ENCODE measurements around the gene USP11. TPM values are rescaled to one million over a fixed set of nuclear protein-coding genes. Genes with fewer than 3 reads are reported as not detected.
A peak's percentile ranks its signal among the peaks of the same experiment; 100 is the strongest.

The USP11 gene
- total RNA-seq, 1 experiment from 2014 or later, result 33.0 TPM

DNA sequence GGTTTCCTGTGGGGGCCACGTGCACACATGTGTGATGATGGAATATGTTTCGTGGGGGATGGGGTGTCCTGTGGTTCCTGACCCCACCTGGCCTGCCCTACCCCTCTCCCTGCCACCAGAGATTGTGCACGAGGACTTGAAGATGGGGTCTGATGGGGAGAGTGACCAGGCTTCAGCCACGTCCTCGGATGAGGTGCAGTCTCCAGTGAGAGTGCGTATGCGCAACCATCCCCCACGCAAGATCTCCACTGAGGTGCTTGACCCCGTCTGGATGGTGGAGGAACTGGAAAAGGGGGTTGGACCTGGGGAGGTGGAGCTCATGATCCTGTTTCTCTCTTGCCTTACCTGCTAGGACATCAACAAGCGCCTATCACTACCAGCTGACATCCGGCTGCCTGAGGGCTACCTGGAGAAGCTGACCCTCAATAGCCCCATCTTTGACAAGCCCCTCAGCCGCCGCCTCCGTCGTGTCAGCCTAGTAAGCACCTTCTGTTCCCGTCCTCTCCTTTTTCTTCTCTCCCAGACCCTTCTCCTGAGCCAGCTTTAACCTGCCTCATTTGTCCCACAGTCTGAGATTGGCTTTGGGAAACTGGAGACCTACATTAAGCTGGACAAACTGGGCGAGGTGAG lies 8.4 kb upstream of the USP11 start:
- DNase-seq (ENCODE audit: low spot score), result no peak

DNA sequence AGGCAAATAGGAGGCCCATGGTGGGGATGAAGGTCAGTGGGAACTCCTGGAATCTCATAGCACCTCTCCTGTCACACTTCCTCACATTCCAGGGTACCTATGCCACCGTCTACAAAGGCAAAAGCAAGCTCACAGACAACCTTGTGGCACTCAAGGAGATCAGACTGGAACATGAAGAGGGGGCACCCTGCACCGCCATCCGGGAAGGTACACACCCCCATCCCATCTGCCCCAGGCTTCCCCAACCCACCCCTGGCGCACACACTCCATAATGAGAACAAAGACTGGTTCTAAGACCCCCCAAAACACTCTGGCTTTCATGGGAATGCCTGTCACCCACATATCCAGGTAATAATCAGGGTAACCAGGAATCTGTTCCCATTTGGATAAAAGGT lies 7.9 kb upstream of the USP11 start:
- DNase-seq (ENCODE audit: low spot score), result no peak

DNA sequence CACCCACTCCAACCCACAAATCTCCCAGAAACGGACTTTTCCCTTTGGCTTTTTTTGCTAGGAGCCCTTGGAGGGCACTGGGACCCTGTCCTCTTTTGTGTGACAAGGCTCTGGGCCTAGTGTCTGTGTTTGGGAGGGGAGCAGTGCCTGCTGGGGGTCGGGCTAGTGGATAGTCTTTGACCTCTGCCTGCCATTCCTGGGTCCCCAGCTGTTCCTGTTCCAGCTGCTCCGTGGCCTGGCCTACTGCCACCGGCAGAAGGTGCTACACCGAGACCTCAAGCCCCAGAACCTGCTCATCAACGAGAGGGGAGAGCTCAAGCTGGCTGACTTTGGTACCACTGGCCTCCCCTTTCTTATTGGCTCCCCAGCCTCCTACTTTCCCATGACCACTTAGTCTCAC lies 6.7 kb upstream of the USP11 start:
- no peak for DNase-seq (ENCODE audit: low spot score)

DNA sequence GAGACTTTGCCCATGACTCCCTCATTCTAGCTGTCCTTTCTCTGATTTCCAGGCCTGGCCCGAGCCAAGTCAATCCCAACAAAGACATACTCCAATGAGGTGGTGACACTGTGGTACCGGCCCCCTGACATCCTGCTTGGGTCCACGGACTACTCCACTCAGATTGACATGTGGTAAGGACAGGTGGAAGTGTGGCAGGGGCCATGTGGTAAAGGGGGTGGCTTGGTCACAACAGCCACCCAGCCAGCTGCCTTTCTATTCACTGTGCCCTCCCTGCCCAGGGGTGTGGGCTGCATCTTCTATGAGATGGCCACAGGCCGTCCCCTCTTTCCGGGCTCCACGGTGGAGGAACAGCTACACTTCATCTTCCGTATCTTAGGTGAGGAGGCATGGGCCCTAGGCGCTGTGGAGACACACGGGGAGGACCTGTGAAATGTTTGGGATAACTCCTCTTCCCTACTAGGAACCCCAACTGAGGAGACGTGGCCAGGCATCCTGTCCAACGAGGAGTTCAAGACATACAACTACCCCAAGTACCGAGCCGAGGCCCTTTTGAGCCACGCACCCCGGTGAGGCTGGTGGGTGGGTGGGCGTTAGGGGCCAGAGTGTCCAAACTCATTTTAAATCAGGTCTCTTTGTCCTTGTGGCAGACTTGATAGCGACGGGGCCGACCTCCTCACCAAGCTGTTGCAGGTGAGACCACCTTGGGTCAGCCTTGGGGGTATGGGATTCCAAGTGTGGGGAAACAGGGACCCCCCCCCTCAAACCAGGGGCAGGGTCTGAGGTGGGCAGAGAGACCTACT lies 6.1 kb upstream of the USP11 start:
- no peak for DNase-seq (ENCODE audit: low spot score)

DNA sequence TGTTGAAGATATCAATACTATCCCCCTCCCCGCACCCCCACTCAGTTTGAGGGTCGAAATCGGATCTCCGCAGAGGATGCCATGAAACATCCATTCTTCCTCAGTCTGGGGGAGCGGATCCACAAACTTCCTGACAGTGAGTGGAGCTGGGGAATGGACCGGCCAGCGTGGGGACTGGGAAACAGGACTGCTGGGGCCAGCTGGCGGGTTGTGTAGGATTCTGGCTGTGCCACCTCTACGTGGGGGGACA lies 5.5 kb upstream of the USP11 start:
- DNase-seq (ENCODE audit: low spot score), result no peak

DNA sequence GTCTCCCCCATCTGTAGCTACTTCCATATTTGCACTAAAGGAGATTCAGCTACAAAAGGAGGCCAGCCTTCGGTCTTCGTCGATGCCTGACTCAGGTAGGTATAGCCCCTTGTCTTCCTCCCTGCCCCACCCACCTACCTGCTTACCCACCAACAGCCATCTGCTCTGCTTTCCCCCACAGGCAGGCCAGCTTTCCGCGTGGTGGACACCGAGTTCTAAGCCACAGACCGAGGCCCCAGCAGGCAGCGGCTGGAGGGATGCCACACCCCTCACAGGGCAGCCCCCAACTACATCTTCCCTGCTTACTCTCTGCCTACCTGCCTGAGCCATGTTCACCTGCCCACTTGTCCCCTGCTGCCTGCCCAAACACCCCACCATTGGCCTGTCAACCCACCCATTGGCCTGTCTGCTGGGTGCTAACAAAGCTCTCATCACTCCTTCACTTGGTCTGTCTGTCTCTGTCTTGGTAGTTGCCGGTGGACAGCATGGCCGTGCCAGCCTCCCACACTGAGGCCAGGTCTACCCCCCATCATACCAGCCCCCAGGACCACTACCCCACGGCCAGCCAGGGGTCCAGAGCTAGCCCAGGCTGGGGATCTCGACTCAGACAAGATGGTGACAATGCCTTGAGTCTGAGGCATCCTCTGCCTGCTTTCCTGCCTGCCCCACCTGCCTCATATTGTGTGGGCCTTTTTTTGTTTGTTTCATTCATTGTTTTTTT lies 4.1 kb upstream of the USP11 start:
- no peak for DNase-seq (ENCODE audit: low spot score)

DNA sequence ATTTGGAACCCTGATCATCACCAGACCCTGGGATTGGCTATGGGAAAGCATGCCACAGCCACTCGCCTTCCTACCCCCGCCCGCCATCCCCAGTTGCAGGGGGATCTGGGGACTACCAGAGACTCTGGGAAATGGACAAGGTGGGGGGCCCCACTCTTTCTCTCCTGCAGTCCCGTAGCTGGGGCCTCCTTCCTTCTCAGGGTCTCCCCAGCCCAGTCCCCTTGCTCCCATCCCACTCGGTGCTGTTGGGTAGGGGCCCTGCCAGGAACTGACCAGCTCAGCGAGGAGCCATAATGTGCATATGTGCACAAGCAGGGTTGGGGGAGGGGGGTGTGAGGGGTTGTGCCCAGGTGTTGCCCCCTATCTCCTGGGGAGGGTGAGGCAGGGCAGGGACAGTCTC lies 3.4 kb upstream of the USP11 start:
- no peak for DNase-seq (ENCODE audit: low spot score)

DNA sequence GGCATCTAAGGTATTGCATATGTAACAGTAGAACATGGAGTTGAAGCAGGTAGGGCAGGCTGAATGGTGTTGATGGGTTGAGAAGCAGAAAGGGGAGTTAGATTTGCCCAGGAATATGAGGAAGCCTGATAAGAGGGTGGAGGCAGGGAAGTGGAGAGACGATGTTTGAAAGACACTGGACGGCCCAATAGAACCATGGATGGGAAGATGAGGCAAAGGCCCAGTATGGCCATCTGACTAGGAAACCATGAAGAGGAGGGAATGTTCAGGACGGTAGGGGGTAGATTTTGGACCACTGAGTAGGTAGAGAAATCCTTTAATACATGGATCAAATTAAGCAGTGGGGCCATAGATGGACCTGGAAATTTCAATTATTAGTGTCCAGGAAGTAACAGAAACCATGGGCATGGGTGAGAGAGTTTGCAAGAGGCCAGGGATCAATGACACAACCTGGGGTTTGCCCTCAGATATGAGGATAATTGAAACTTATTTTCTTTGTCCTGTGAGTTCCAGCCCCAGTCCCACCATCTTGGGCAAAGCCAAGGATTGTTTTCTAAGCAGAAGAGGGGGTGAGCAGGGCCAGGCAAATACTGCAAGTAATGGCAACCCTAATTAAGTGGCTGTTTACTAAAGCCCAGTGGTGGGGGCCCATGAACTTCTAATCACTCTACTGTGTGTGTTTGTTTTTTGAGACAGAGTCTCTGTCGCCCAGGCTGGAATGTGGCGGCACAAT lies 2.5 kb upstream of the USP11 start:
- no peak for DNase-seq (ENCODE audit: low spot score)

DNA sequence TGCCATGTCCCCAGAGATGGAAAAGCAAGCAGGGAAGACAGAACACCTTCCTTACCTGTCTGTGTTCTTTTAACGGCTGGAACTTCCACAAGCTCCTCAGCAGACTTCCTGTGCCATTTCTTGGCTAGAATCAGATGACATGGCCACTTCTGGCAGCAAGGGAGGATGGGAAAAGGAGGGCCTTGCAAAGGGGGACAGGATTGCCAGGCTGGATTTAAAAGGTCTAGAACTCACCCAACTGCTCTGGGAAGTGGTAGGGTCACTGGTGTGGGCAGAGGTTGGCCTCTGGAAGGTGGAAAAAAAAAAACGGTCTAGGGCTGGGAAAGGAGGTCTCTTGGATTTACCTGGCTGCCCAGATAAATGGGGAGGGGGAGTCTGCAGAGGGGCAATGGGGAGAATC lies 1.6 kb upstream of the USP11 start:
- no peak for DNase-seq (ENCODE audit: low spot score)

DNA sequence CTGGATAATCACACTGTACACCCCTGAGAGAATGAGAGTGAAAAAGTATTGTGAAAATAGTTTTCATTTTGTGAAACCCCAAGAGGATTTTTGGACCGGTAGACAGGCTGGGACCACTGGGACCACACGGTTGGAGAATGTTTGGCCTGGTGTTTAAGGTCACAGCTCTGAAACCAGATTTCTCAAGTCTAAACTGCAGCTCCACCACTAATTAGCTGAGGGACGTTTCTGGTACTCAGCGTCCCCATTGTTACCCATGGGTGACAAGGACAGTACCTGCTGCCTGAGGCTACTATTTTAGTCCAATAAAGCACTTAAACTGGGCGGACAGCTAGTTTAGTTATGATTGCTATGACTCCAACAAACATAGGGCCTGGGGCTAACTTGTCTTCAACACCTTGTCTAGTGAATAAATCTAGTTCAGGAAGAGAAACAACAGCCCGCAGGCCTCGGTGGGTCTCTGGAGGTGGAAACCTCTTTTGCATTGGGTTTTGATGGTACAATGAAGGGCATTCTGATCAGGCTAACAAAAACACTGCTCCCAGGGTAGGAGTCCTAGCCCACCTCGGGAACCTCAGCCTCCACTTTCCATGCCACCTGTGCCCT lies 509 bp upstream of the USP11 start:
- DNase-seq (ENCODE audit: low spot score), result no peak

DNA sequence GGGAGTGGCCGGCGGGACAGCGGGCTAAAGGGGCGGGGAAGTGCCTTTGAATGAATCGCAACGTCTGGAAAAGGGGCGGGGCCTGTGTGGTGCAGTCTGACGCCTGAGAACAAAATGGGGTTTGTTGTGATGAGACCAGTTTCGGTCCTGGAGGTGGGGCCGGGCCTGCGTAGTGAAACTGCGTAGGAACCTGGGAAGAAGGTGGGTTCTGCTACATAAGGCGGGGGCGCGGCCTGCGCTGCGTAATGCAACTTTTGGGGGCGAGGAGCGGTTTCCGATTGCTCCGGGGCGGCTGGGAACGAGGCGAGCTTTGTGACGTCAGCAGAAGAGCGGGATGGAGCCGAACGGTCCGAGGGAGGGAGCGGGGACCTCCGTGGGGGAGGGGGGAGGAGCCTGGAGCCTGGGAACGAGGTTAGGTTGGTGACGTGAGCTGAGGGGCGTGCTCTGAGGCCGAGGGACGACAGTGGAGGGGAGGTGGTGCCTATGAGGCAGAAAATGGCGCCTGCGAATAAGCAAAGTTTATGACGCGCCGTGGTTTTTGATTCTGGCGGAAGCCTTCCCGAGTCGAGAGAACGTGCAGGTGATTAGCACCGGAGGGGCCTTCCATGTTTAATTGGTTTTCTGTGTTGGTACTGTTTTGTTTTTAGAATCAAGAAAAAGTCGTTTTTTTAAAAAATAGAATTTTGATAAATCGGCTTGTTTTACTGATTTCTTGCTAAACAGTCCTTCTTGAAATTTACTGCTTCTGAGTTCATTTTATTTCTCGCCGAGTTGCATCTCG lies 714 bp downstream of the USP11 start:
- peak; percentile 97 for DNase-seq (ENCODE audit: low spot score)

DNA sequence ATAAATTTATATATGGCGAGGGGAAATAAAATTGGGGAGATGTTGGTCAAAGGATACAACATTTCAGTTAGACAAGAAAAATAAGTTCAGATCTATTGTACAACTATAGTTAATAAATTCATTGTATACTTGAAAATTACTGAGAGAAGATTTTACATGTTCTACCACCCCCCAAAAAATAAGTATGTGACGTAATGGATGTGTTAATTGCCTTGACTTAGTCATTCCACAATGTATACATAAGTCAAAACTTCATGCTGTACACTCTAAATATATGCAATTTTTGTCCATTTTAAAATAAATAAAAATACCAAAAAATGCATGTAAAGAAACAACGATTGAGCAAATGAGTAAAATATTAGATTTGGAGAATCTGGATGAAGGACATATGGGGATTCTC lies 1.8 kb downstream of the USP11 start:
- DNase-seq (ENCODE audit: low spot score), result no peak

DNA sequence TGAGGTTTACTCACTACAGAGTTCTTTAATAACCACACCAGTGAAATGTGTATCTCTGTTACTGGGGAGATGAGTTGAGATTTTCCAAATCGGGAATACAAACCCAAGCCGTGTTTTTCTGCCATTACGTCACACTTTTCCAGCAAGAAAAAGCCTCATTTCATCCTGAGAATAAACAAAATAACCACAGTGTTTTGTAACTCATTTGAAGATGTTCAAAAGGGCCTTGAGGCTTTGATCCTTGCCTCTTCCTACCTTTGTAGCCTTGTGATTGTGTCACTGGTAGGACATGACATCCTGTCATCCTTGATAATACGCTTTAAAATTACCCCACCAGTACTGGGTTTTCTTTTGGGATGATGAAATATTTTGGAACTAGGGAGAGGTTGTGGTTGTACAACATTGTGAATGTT lies 2.9 kb downstream of the USP11 start:
- DNase-seq (ENCODE audit: low spot score), result peak; percentile 47

DNA sequence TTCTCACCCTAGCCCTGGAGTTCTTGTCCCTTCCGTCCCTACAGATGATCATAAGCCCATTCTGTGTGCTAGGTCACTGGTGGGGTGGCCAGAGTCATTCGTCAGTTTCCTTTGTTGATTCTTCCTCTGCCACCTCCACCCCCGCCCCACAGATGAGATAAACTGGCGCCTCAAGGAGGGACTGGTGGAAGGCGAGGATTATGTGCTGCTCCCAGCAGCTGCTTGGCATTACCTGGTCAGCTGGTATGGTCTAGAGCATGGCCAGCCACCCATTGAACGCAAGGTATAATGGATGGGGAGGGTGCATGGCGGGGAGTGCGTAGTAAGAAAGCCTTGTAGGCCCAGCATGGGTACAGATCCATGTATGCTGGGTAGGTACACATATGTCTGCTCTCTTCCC lies 6.4 kb downstream of the USP11 start:
- DNase-seq (ENCODE audit: low spot score), result no peak

DNA sequence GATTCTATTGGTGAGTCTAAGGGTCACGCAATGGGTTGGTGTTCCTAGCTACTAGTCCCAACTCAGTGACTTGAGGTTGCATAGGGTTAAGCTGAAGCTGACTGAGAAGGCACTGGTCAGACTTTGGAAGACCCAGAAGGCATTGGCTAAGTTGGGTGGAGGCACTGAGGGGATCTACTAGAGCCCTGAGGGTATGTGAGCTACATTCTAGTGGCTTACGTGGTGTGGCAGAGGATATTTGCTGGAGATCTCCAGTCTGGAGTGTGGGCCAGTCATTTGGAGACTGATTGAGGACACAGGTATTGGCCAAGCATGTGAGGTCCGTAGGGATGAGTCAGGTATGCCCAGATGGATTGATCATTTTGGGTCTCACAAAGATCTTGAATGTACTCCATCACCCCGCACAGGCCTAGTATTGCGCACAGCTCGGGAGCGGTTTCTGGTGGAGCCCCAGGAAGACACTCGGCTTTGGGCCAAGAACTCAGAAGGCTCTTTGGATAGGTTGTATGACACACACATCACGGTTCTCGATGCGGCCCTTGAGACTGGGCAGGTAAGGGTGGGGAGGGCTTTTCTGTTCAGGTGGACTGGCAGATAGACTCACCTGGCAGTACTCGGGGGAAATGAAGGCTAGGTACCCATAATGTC lies 7.2 kb downstream of the USP11 start:
- no peak for DNase-seq (ENCODE audit: low spot score)

DNA sequence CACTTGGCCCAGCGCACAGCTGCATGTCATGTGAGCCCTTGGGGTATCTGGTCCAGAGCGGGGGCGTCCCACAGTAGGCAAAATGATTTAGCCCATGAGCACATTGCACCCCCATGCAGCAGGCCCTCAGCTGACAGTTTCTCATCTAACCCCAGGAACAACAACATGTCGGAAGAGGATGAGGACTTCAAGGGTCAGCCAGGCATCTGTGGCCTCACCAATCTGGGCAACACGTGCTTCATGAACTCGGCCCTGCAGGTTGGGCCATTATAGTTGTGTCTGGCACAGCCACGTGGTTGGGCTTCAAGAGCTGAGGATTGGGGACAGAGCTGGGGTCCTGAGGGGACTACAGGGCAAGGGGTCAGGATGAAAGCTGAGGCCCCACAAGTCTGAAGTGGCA lies 7.8 kb downstream of the USP11 start:
- no peak for DNase-seq (ENCODE audit: low spot score)

DNA sequence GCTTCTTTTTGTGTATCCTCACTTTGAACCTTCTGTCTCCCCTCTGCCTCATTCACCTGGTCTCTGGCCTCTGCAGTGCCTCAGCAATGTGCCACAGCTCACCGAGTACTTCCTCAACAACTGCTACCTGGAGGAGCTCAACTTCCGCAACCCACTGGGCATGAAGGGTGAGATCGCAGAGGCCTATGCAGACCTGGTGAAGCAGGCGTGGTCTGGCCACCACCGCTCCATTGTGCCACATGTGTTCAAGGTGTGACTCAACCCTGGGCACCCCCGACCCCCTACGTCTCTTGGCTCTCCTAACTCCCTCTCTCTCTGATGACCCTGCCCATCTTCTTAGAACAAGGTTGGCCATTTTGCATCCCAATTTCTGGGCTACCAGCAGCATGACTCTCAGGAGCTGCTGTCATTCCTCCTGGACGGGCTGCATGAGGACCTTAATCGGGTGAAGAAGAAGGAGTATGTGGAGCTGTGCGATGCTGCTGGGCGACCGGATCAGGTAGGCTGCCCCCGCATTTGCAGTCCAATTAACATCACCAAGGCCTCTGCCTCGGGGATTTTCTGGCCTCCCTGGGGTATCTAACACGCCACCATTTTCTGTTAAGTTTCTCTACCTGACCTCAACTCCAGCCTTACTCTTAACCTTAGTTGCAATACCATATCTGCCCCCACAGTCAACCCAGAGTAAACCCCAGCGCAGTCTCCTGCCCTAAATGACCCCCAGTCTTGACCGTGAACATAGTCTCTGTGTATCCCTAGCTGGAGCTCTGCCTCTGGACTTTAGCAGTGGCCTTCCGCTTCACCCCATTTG lies 8.6 kb downstream of the USP11 start:
- no peak for DNase-seq (ENCODE audit: low spot score)

DNA sequence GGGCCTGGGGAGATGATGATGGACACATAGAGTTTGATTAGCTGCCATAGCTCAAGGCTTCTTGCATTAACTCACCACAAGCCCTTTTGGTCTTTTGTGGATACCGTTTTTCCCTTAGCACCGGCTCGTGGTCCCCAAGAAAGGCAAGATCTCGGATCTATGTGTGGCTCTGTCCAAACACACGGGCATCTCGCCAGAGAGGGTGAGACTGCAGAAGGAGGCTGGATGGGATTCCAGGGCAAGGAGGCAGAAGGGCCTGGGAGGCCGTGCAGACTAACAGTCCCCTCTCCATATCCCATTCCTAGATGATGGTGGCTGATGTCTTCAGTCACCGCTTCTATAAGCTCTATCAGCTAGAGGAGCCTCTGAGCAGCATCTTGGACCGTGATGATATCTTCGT lies 9.5 kb downstream of the USP11 start:
- no peak for DNase-seq (ENCODE audit: low spot score)

DNA sequence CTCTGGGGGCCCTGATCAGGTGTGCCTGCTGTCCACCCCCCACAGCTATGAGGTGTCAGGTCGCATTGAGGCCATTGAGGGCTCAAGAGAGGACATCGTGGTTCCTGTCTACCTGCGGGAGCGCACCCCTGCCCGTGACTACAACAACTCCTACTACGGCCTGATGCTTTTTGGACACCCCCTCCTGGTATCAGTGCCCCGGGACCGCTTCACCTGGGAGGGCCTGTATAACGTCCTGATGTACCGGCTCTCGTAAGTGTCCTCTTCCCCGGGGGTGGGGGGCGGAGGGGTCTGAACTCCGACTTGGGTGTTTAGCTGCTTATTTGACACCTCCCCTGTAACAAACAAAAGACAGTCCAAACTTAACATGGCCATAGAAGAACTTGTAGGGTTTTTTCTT lies 10.5 kb downstream of the USP11 start:
- DNase-seq (ENCODE audit: low spot score), result no peak

DNA sequence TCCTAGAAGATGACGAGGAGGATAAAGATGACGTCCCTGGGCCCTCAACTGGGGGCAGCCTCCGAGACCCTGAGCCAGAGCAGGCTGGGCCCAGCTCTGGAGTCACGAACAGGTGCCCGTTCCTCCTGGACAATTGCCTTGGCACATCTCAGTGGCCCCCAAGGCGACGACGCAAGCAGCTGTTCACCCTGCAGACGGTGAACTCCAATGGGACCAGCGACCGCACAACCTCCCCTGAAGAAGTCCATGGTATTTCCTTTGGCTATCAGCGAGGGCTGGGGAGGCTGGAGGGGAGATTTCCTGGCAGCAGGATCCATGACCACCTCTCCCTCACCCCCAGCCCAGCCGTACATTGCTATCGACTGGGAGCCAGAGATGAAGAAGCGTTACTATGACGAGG lies 11.9 kb downstream of the USP11 start:
- no peak for DNase-seq (ENCODE audit: low spot score)

All from H4 (cell line).